HG03460 (cell line): Measurements from ENCODE around the gene REXO2.

Source experiments
- ATAC-seq: cut with Tn5 transposase; IDR thresholded peaks from one replicate; pipeline ENCODE4 v1.9.1; 2021; ENCODE audit not compliant: unreplicated experiment

The REXO2 gene

DNA sequence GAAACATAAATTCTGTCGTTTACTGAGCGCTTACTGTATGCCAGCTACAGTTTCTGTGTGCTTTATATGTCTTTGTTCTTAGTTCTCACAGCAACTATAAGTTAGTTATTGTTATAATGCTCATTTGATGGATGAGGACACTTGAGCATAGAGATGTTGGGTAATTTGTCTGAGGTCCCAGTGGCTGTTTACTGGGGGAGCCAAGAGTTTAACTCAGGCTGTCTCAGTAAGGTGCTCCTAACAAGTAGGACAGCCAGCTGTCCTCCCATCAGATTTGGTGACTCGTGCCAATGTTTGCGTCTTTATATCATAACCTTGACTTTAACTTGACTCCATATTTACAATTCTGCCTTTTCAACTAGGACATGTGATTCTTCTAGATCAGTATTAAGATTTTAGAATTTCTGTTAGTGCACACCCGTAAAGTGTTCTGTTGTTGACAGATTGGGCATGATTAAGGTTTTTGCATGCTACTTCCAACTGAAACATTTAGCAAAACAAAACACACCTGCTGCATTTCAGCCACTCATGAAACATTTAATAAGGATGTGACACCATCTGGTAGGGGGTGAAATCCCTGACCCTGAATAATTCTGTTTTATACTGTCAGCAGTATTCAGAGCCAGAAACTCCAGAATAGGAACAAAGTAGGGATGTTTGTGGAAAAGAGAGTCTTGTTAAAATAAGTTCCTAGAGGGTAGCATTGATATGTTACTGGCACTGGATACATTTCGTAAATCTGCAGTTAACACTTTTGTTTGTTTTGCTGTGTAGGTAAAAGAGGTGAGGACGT lies 1.9 kb downstream of the REXO2 start:
- no peak for ATAC-seq

DNA sequence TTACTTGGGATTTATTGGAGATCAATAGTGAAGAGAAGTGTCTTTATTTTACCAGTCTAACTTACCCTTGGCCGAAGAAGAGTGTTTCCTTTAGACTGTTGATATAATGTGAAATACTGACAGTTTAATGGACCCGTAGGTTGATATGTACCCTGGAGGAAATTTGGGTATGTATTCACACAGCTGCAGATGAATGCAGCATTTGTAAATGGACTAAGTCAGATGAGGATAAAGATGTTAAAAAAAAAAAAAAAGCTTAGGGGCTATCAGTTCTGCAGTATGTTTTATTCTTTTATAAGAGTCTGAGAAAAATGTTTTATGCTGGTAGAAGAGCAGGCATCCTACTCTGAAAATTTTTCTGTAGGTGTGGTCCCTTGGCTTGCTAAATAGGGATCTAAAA lies 2.7 kb downstream of the REXO2 start:
- ATAC-seq, result no peak

DNA sequence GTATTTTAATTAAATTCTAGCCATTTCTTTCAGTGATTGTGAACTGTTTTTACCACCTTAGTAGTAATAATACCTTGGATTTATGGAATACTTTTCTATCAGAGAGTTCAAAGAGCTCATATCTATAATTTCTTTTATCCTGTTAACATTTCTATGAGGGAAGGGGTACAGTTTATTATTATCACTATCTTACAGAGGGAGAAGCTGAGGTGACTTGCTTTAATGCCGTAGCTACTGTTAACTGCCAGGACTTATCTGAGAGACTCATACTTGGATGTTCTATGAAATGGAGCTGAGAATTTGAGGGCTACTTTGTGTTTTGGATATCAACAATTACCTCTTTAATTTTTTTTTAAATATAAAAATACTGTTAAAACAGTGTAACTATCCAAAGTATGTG lies 3.3 kb downstream of the REXO2 start:
- no peak for ATAC-seq

DNA sequence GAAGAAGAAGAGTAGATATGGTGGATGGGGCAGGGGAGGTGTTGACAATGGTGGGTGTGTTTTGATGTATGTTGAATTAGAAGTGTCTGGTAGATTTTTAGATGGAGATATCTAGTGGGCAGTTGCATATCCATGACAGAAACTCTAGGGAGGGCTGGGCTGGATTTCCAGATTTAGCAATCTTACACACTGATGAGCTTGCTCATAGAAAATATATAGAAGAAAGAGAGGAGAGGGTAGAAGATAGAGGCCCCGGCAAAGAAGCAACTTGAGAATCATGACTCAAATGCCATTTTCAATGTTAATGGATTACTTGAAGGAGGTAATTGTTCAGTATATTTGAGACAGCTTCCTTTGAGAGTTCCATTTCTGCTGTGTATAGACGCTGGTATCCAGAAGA lies 8.2 kb downstream of the REXO2 start:
- no peak for ATAC-seq

DNA sequence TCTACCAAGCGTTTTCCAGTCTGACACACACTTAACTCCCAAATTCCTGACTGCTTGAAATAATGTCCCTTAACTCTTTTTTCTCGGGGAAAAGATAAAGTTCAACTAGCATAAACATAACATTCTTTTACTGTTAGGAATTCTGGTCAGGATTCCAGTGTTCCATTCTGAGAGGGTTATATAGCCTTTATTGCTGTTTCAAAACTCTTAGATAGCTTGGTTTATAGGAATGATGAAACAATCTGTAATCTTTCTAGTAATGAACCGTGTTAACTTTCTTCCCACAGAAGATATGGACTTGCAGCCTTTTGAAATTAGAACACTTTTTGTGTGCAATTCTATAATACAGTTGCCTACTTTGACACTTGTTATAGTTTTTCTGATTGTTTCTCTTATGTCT lies 8.6 kb downstream of the REXO2 start:
- ATAC-seq, result no peak

DNA sequence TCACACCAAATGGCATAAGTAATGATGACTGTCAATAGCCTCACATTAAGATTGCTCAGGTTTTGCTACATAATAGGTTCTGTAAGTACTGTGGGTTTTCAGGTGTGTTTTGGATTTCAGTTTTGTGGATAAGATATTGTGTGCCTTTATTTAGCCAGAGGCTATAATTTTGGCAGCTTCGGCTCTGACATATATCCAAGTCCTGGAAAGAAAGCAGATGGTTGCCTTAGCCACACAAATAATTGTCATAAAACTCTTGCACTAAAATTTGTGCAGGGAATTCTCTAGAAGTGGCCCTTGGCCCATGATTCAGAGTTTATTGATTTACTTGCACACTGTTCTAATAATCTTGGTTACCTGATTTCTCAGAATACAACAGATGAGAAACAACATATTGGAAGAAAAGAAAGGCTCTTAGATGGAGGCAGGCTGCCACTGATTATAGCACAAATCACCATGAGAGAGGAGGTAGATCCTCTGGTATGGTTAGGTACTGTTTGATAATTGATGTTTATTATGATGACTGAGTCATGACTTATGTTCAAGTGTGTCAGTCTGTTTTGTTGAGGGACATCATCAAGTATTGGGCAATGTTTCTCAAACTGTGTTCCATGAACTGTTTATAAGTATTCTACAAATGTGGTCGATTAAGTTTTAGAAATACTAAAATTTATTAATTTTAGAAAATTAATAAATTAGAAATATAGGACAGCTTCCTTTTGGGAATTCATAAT lies 9.6 kb downstream of the REXO2 start:
- no peak for ATAC-seq

DNA sequence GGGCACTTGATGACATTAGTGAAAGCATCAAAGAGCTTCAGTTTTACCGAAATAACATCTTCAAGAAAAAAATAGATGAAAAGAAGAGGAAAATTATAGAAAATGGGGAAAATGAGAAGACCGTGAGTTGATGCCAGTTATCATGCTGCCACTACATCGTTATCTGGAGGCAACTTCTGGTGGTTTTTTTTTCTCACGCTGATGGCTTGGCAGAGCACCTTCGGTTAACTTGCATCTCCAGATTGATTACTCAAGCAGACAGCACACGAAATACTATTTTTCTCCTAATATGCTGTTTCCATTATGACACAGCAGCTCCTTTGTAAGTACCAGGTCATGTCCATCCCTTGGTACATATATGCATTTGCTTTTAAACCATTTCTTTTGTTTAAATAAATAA lies 10.6 kb downstream of the REXO2 start:
- no peak for ATAC-seq

DNA sequence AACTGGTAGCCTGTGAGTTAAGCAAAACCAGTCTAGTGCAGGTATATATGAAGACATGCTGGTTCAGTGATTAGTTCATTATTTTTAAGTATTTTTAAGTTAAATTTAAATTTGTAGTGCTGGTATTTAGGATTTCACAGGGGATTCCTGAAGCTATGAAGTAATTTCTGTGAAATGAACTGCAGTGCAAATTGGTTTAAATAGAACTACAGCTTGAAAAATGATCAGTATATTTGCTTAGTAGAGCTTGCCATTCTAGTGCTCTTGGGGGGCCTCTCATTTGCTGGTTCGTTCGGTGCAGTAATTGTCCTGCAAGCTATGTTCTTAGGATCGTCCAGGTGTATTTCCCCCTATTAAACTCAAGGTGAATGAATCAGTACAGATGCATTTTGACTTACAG lies 13.1 kb downstream of the REXO2 start:
- no peak for ATAC-seq

DNA sequence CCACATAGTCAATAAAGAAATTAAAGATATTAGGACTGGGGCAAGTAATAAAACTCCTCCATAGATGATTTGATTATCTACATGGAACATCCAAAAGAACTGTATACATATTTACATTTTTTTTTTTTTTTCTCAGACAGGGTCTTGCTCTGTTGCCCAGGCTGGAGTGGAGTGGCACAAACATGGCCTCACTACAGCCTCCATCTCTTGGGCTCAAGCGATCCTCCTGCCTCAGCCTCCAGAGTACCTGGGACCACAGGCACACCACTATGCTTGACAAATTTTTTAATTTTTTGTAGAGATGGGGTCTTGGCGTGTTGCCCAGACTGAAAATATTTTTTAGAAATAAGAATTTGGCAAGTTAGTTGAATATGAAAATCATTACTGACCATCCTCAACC lies 24.7 kb downstream of the REXO2 start:
- no peak for ATAC-seq

DNA sequence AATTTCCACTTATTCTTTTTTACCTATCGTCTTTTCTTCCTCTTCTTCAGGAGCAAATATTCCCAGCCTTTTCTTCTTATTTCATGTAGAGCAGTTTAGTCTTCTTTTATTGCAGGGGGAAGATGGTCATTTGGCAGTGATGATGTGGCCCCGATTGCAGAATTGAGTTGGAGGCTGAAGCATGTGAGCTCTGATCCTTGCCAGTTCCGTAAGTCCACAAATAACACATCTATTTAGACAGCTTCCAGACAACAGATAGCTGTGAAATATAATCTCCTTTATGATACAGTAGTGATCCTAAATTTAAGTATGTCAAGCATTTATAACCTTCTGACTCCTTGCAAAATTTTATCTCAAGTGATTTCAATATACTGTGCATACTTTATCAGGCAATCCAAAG lies 27.5 kb downstream of the REXO2 start:
- no peak for ATAC-seq

DNA sequence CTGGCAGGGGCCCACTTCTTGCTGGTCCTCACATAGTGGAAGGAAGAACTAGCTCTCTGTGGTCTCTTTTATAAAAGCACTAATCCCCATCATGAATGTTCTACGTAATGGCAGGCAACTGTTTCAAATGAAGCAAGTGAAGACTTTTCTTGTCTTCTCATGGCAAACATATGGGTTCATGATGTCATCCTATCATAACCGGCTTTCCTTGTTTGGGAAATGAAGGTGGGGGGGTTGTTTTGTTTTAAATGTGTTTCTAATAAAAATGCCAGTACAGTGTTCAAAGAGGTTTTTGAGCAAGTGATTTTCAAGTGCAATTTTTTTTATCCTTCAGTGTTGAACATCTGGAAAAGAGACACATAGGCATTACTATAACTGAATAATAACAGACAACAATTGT lies 33.4 kb downstream of the REXO2 start:
- ATAC-seq, result no peak

DNA sequence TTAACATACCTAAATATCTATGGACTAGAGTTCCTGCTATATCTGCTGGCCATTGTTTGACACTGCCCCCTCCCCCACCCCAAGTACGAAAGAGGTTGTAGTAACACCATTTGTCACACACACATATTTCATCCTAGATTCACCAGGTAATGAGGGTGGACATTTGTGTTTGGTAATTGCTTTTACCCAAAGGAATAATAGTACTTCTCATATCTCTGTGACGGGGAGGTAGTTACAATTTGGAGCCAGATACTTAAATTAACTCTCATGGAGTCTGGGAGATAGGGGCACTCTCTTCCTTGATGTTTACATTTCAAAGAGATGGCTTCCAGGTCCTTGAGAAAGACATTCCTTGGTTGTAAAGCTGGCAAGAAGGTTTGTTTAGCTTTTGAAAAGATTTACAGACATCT lies 38.7 kb downstream of the REXO2 start:
- ATAC-seq, result no peak

DNA sequence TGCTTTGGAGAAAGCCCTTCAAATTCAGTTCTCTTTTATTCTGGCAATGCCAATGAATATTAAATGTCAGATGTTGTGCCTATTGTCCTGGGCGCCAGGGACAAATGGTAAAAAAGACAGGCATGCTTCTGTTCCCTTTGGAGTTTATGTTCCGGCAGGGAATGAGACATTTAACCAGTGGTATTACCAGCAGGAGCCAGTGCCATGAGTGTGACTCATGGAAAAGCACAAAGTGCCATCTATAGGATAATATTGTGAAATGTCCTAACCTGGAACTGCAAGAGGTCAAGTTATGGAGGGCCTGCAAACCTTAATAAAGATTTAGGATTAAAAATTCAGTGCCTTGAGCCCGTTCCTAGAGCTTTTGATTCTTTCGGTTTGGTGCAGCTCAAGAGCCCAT lies 39.5 kb downstream of the REXO2 start:
- no peak for ATAC-seq

DNA sequence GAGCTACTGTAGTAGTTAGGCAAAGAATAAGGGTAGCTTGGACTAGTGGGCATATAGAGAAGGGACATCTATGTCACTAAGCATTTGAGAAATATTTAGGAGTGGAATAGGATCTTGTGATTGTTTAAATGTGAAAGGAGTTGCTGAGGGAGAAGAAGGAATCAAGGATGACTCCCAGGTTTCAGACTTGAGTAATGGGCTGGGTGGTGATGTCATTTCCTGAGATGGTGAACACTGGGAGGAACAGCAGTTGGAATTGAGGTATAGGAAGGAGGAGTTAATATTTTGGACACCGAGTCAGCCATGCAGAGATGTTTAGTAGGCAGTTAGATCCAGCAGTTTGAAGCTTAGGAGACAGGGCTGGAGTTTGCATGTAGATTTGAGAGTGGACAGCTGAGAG lies 40.1 kb downstream of the REXO2 start:
- ATAC-seq, result no peak

DNA sequence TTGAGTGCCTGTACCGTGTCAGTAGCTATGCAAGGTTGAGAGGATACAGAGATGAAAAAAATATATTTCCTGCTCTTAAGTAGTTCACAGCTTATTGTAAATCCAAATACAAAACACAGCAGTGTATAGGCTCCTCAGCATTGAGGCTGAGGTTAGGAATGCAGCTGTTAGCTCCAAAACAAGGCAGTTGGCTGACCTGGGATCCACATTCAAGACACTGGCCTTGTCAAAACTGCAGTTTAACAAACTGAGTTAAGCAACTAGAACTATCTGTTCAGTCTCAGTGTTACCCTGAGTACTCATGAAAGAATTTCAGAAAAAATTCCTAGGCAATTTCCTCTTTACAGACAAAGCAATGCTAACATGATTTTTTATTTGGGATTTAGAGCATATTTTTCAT lies 42.8 kb downstream of the REXO2 start:
- ATAC-seq, result no peak

DNA sequence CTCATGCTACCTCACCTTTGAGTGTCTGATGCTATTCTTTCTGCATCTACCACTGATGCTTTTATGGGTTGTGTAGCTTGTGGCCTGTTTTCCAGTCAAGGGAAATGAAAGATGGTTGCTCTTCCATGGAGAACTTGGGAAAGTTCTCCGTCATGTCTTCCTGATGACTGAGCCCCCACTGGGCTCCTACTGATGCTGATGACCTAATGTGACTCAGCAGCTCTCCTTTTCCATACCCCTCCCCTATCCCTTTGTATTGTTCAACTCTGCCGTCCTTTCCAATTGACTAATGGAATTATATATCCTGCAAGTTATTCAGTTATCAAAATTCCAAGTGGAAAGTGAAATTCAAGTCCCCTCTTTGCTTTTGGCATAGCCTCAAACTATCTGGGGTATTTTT lies 44.7 kb downstream of the REXO2 start:
- no peak for ATAC-seq

DNA sequence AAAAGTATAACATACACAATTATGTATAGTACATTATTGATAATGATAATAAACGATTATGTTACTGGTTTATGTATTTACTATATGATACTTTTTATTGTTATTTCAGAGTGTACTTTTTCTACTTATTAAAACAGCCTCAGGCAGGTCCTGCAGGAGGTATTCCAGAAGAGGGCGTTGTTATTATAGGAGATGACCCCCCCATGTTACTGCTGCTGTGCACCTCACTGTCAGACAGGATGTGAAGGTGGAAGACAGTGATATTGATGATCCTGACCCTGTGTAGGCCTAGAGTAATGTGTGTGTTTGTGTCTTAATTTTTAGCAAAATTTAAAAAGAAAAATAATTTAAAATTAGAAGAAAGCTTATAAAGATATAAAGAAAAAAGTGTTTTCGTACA lies 57.6 kb downstream of the REXO2 start:
- no peak for ATAC-seq

DNA sequence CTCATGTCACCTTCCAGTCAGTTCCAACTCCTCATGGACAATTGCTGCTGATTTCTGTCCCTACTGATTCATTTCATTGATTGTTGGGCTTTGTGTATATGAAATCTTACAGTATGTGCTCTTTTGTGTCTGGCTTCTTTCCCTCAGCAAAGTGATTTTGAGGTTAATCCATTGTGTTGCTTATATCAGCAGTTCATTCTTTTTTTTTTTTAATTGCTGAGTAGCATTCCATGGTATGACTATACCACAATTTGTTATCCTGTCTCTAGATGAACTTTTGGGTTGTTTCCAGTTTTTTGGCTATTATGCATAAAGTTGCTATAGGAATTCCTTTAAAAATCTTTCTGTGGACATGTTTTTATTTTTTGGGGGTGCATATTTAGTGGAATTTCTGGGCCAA lies 60.5 kb downstream of the REXO2 start:
- no peak for ATAC-seq
